Fibroblast of the aortic adventitia (primary cell): ENCODE results near the gene LRRC8C. TPM values are rescaled to one million over a fixed set of nuclear protein-coding genes. Genes with fewer than 3 reads are reported as not detected.
A peak's percentile ranks its signal among the peaks of the same experiment; 100 is the strongest.

Source experiments
- DNase-seq: peaks from one replicate; pipeline ENCODE4 v3.0.0-alpha.2; 2010; ENCODE audit warnings: low read depth
- H3K4me3 ChIP-seq: 2 replicates; pipeline ENCODE4 v1.5.1; 2011; ENCODE audit warnings: low read depth, mild to moderate bottlenecking, control low read depth, low read length, moderate library complexity
- CTCF ChIP-seq: IDR thresholded peaks from 2 replicates; pipeline ENCODE4 v1.5.1; 2011; ENCODE audit warnings: mild to moderate bottlenecking, low read length, control low read depth, inconsistent platforms; ENCODE audit not compliant: insufficient read depth
- total RNA-seq: library from RNA; depleted of rRNA; stranded (reverse); fragments of >200 nt; gene quantifications from 2 replicates; pipeline ENCODE4 v1.2.3, GENCODE V29; 2012; ENCODE audit warnings: low replicate concordance

Gene LRRC8C
- total RNA-seq, 1 donor, result 25.3 TPM

DNA sequence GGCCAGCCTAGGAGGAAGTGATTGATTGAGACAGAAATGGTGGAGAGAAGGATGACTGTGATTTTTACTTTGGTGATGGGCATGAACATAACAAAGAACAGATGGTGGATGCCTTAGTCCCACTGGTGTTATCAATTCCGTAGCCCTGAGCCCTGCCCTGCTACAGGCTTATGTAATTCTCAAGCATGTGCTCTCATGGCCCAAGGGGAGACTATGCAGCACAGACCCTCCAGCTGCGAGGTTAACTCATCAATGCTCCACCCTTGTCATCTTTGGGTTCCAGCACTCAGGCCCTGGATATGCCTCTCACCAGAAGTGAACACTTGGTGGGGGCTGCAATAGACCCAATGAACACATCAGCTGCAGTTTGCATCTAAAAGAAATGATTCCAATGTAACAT, 125.2 kb downstream of the LRRC8C start:
- DNase-seq, result no peak
- no peak for TF ChIP-seq CTCF
- no peak overlapping the region for H3K4me3 ChIP-seq

GRCh38 chr1:89759036-89759435, 126.1 kb downstream of the LRRC8C start:
- TF ChIP-seq CTCF, result no peak
- no peak overlapping the region for H3K4me3 ChIP-seq
- DNase-seq, result peak; percentile 82

DNA sequence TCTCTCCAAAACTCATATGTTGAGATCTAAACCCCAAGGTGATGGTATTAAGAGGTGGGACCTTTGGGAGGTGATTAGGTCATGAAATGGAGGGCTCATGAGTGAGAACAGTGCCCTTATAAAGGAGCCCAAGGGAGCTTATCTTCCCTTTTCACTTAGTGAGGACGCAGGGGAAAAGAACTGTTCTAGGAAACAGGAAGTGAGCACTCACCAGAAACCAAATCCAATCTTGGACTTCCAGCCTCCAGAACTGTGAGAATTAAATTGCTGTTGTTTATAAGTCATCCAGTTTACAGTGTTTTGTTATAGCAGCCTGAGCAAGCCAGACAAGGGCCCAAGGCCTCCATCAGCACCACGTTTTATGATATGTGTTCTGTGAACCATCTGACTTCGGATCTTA, 127.6 kb downstream of the LRRC8C start:
- DNase-seq, result no peak
- no peak overlapping the region for H3K4me3 ChIP-seq
- no peak for TF ChIP-seq CTCF

DNA sequence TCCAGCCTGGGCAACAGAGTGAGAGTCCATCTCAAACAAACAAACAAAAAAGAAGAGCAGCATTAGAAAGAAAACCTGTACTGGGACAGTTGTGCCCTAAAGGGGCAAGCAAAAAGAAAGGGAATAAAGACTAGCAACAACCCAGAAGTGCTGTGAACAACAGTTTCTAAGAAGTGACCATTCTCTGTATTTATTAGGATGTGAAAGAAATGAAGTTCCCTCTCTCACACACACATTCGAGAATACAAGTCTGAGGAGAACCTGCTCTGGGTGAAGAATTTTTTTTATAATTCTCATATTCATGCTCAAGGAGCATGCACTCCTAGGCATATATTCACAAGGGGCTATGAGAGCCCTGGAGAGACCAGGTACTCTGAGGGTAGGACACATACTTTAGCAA, 128.4 kb downstream of the LRRC8C start:
- TF ChIP-seq CTCF, result no peak

GRCh38 chr1:89761901-89762300, 129.0 kb downstream of the LRRC8C start:
- no peak overlapping the region for H3K4me3 ChIP-seq
- no peak for TF ChIP-seq CTCF
- no peak for DNase-seq

More for the DNA sequence above, 128.4 kb downstream of the LRRC8C start:
- no peak for DNase-seq
- no peak overlapping the region for H3K4me3 ChIP-seq

DNA sequence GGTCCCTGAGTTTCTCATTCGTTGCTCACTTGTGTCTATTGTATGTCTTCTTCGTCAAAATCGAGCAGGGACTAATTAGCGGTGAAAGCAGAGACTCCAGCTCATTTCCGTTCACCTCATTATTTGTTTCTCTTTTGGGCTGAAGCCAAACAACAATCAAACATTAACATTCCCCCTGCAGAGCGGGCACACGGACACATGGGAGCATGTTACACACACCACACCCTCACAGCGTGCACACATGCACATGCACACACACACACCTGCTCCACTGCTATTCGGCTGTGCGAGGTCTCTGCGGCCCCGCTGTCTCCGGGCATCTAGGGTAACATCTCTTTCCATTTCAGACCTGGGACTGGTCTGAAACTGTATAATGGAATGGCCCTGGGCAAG, 129.5 kb downstream of the LRRC8C start:
- TF ChIP-seq CTCF, result no peak
- no peak overlapping the region for H3K4me3 ChIP-seq
- DNase-seq, result no peak
